Adrenal gland (tissue), 12 donors: ENCODE data around the gene CFAP77. TPM values are rescaled to one million over a fixed set of nuclear protein-coding genes. Genes with fewer than 3 reads are reported as not detected.

Experiments used
- DNase-seq, 7 donors: peaks; one replicate each; pipeline ENCODE4 v3.0.0-alpha.2; 2019 to 2020
- H3K27ac ChIP-seq, 5 donors: fragments of 200-600 bp; sonication (generic) in 4 of 5; 1 replicate in 3 of 5; 2 replicates in 2 of 5; pipeline versions ENCODE4 v1.5.1 to v1.8.0; 2016 to 2020; ENCODE audit warnings: mild to moderate bottlenecking in 1 of 5
- H3K27me3 ChIP-seq: fragments of 200-600 bp; 2 replicates; pipeline ENCODE4 v1.8.0; 2021
- H3K36me3 ChIP-seq, 2 donors: fragments of 200-600 bp; replicated peaks in 1 of 2; 1 replicate in 1 of 2; 2 replicates in 1 of 2; pipeline versions ENCODE4 v1.5.1 to v1.8.0; 2018 to 2022
- H3K4me1 ChIP-seq, 2 donors: fragments of 200-600 bp; replicated peaks in 1 of 2; 1 replicate in 1 of 2; 2 replicates in 1 of 2; pipeline versions ENCODE4 v1.5.1 to v1.8.0; 2018 to 2021
- H3K4me3 ChIP-seq, 4 donors: fragments of 200-600 bp; sonication (generic) in 3 of 4; one replicate each; pipeline ENCODE4 v1.5.1; 2016 to 2018
- H3K9me3 ChIP-seq, 3 donors: fragments of 200-600 bp; sonication (generic) in 1 of 3; replicated peaks in 1 of 3; 1 replicate in 2 of 3; 2 replicates in 1 of 3; pipeline versions ENCODE4 v1.5.1 to v1.8.0; 2016 to 2021
- CTCF ChIP-seq, 6 experiments: fragments of 450-650 bp in 4 of 6; fragments of 200-600 bp in 2 of 6; sonication (generic) in 1 of 6; IDR thresholded peaks; 1 replicate in 5 of 6; 2 replicates in 1 of 6; pipeline versions ENCODE4 v1.5.1 to v1.8.0; 2016 to 2021; ENCODE audit warnings: antibody characterized with exemption in 6 of 6, mild to moderate bottlenecking in 2 of 6, moderate library complexity in 1 of 6
- POLR2A ChIP-seq, 2 donors: fragments of 450-650 bp; IDR thresholded peaks; one replicate each; pipeline ENCODE4 v1.6.1; 2017; ENCODE audit warnings: antibody characterized with exemption in 2 of 2, mild to moderate bottlenecking in 2 of 2, moderate library complexity in 1 of 2
- WGBS, 4 donors: extraction: QIAGEN DNeasy Blood & Tissue Kit in 2 of 4; methylation state at CpG; one replicate each; pipeline versions ENCODE4 v1.1.5 to v1.1.7; 2013 to 2017; 5-methylcytosine and 5-hydroxymethylcytosine counted together
- intact Hi-C, 2 donors: fragments of 100-400 bp; cut with DNase I; formaldehyde crosslinking; loops; one replicate each; pipeline versions ENCODE4 v1.14.1 to v1.15.0; 2022 to 2023
- polyA plus RNA-seq, 3 donors: library from polyadenylated mRNA; stranded (reverse); fragments of 200-250 nt in 2 of 3; fragments of 350-450 nt in 1 of 3; fragmentation: Illumina TruSeq in 1 of 3; extraction: RNeasy Lipid Tissue Mini Kit (QIAGEN cat#74804) in 1 of 3; gene quantifications; one replicate each; pipeline ENCODE4 v1.2.3, GENCODE V29; 2013 to 2014
- total RNA-seq, 9 donors: library from RNA; depleted of rRNA in 4 of 9; stranded (reverse); fragments of >200 nt in 4 of 9; fragments of 120-200 nt in 1 of 9; fragmentation: NEBNext Ultra II Directional in 1 of 9; extraction: Animal tissue kit (Norgen Biotek cat#: 25700) in 1 of 9; gene quantifications; one replicate each; pipeline versions ENCODE4 v1.1.0 to v1.2.4, GENCODE V29; 2013 to 2023
- donor health status: healthy with polysubstance abuse.
- donor health status: Bipolar disorder and iron deficiency.
- donor health status: DM: yes; HTN: yes; CAD: no.
- donor health status: DM: no; HTN: no; CAD: no.
- donor health status: DM: no; HTN: no; CAD: no.
- donor health status: DM: yes; HTN: yes; CAD: no.

CFAP77 gene
- total and polyA plus RNA-seq, 12 donors, result not detected

GRCh38 chr9:132513416-132513815 lies 103.4 kb downstream of the CFAP77 start:
- WGBS, 4 donors, result 80 to 85% (median 84%) methylated on average over 10 to 15 of the region's 15 CpGs
- H3K4me3 ChIP-seq, result no peak overlapping the region
- no peak for DNase-seq
- H3K4me1 ChIP-seq, result no peaks in the 10 kb centered on the region
- TF ChIP-seq POLR2A (IDR thresholded peaks at IDR 0.05) (no peak), CTCF (IDR thresholded peaks at IDR 0.05) (no peak)
- H3K27me3 ChIP-seq, result peaks cover 6% of the 10 kb centered on the region
- H3K27ac ChIP-seq, result no peak overlapping the region
- H3K36me3 ChIP-seq, result no peaks in the 10 kb centered on the region
- H3K9me3 ChIP-seq, result no peaks in the 10 kb centered on the region
- intact Hi-C loops, result no loop called here

- TF ChIP-seq POLR2A (IDR thresholded peaks at IDR 0.05) (no peak), CTCF (IDR thresholded peaks at IDR 0.05) (no peak)
- no peaks in the 10 kb centered on the region for H3K36me3 ChIP-seq
- no peaks in the 10 kb centered on the region for H3K4me1 ChIP-seq
- H3K27ac ChIP-seq, result no peak overlapping the region
- no peaks in the 10 kb centered on the region for H3K9me3 ChIP-seq
- peaks cover 6% of the 10 kb centered on the region for H3K27me3 ChIP-seq
- no peak for DNase-seq
- WGBS, 4 donors, result 71 to 73% (median 72%) methylated on average over 18 to 22 of the region's 22 CpGs
- intact Hi-C loops, result no loop called here
- H3K4me3 ChIP-seq, result no peak overlapping the region
These were observed 104.2 kb downstream of the CFAP77 start for GRCh38 chr9:132514011-132514744.

GRCh38 chr9:132514821-132515220 lies 104.8 kb downstream of the CFAP77 start:
- 60 to 73% (median 66%) methylated on average over 6 to 8 of the region's 8 CpGs for WGBS, 4 donors
- no peaks in the 10 kb centered on the region for H3K36me3 ChIP-seq
- intact Hi-C loops, result no loop called here
- H3K4me1 ChIP-seq, result no peaks in the 10 kb centered on the region
- H3K4me3 ChIP-seq, result no peak overlapping the region
- H3K27me3 ChIP-seq, result peaks cover 6% of the 10 kb centered on the region
- no peak for DNase-seq
- no peaks in the 10 kb centered on the region for H3K9me3 ChIP-seq
- TF ChIP-seq CTCF (IDR thresholded peaks at IDR 0.05) (no peak), POLR2A (IDR thresholded peaks at IDR 0.05) (no peak)
- H3K27ac ChIP-seq, result no peak overlapping the region

GRCh38 chr9:132516301-132516700 lies 106.3 kb downstream of the CFAP77 start:
- no peak overlapping the region for H3K27ac ChIP-seq
- H3K4me3 ChIP-seq, result no peak overlapping the region
- 75 to 81% (median 76%) methylated on average over 6 of the region's 6 CpGs for WGBS, 4 donors
- H3K4me1 ChIP-seq, result no peaks in the 10 kb centered on the region
- no peaks in the 10 kb centered on the region for H3K9me3 ChIP-seq
- intact Hi-C loops, result no loop called here
- peaks cover 6% of the 10 kb centered on the region for H3K27me3 ChIP-seq
- H3K36me3 ChIP-seq, result no peaks in the 10 kb centered on the region
- TF ChIP-seq CTCF (IDR thresholded peaks at IDR 0.05) (no peak), POLR2A (IDR thresholded peaks at IDR 0.05) (no peak)
- DNase-seq, result no peak
